ENCODE results near the gene PIKFYVE. TPM values are rescaled to one million over a fixed set of nuclear protein-coding genes. Genes with fewer than 3 reads are reported as not detected.
"Not testable (repeated sequence)": the region's sequence is repeated elsewhere in the genome, so short reads cannot be mapped to it uniquely, and the experiment has no call there.

The PIKFYVE gene
- total and polyA plus RNA-seq, 3 donors from 2014 or later: 29.0 to 55.0 (median 50.0) TPM

- H3K9me3 ChIP-seq: no peaks in the 10 kb centered on the region
- 83 to 88% methylated on average over 4 of the region's 4 CpGs for WGBS, 2 donors
- H3K27me3 ChIP-seq: no peaks in the 10 kb centered on the region
- no peak overlapping the region for H3K27ac ChIP-seq
- no peaks in the 10 kb centered on the region for H3K36me3 ChIP-seq (ENCODE audit: low read depth, missing control alignments)
- H3K4me3 ChIP-seq: no peak overlapping the region
- DNase-seq: no peak
- no peaks in the 10 kb centered on the region for H3K4me1 ChIP-seq
- TF ChIP-seq CTCF (IDR thresholded peaks at IDR 0.05) (no peak), POLR2A (IDR thresholded peaks at IDR 0.05) (no peak)
- intact Hi-C loops (cut with DNase I; ENCODE audit: low total_unique reads): no loop called here
Observed at GRCh38 chr2:208384637-208385036, 118.6 kb downstream of the PIKFYVE start.

GRCh38 chr2:208386541-208386940 lies 120.5 kb downstream of the PIKFYVE start:
- intact Hi-C loops (cut with DNase I; ENCODE audit: low total_unique reads): no loop called here
- TF ChIP-seq POLR2A (IDR thresholded peaks at IDR 0.05) (no peak), CTCF (IDR thresholded peaks at IDR 0.05) (no peak)
- Histone ChIP-seq H3K4me3 (no peak overlapping the region), H3K36me3 (ENCODE audit: low read depth, missing control alignments) (no peaks in the 10 kb centered on the region), H3K4me1 (no peaks in the 10 kb centered on the region), H3K9me3 (no peaks in the 10 kb centered on the region), H3K27ac (no peak overlapping the region), H3K27me3 (no peaks in the 10 kb centered on the region)
- no peak for DNase-seq
- WGBS, 2 donors: 21 to 25% methylated on average over 2 of the region's 2 CpGs

GRCh38 chr2:208389940-208390339 lies 123.9 kb downstream of the PIKFYVE start:
- TF ChIP-seq CTCF (IDR thresholded peaks at IDR 0.05) (no peak), POLR2A (IDR thresholded peaks at IDR 0.05) (no peak)
- intact Hi-C loops (cut with DNase I; ENCODE audit: low total_unique reads): no loop called here
- WGBS, 2 donors: 87 to 94% methylated on average over 3 of the region's 3 CpGs
- Histone ChIP-seq H3K36me3 (ENCODE audit: low read depth, missing control alignments) (no peaks in the 10 kb centered on the region), H3K4me1 (no peaks in the 10 kb centered on the region), H3K9me3 (no peaks in the 10 kb centered on the region), H3K4me3 (no peak overlapping the region), H3K27ac (no peak overlapping the region), H3K27me3 (no peaks in the 10 kb centered on the region)
- no peak for DNase-seq

GRCh38 chr2:208392300-208392699 lies 126.2 kb downstream of the PIKFYVE start:
- H3K36me3 ChIP-seq (ENCODE audit: low read depth, missing control alignments): no peaks in the 10 kb centered on the region
- H3K4me1 ChIP-seq: no peaks in the 10 kb centered on the region
- no peak for DNase-seq
- intact Hi-C loops (cut with DNase I; ENCODE audit: low total_unique reads): no loop called here
- no peak overlapping the region for H3K27ac ChIP-seq
- no peaks in the 10 kb centered on the region for H3K9me3 ChIP-seq
- H3K27me3 ChIP-seq: no peaks in the 10 kb centered on the region
- no peak for TF ChIP-seq CTCF (IDR thresholded peaks at IDR 0.05)
- no peak for TF ChIP-seq POLR2A (IDR thresholded peaks at IDR 0.05)
- no peak overlapping the region for H3K4me3 ChIP-seq
- WGBS, 2 donors: 83 to 94% methylated on average over 3 of the region's 3 CpGs

- intact Hi-C loops (cut with DNase I; ENCODE audit: low total_unique reads); H3K4me3 ChIP-seq; H3K36me3 ChIP-seq (ENCODE audit: low read depth, missing control alignments); DNase-seq; H3K4me1 ChIP-seq; H3K9me3 ChIP-seq; H3K27me3 ChIP-seq; H3K27ac ChIP-seq: not testable (repeated sequence)
- 94 to 99% methylated on average over 4 of the region's 4 CpGs for WGBS, 2 donors
Observed at GRCh38 chr2:208396796-208397195, 130.7 kb downstream of the PIKFYVE start.
